Gastroesophageal sphincter (tissue), 4 donors: ENCODE data around the gene FOXO4. TPM values are rescaled to one million over a fixed set of nuclear protein-coding genes. Genes with fewer than 3 reads are reported as not detected.

Experiments used
- ATAC-seq: fragments of 150-250 bp; one replicate; pipeline ENCODE4 v1.9.1; 2016; ENCODE audit warnings: mild to moderate bottlenecking, moderate library complexity
- H3K27ac ChIP-seq, 4 donors: fragments of 200-600 bp; sonication (generic) in 3 of 4; 1 replicate in 3 of 4; 2 replicates in 1 of 4; pipeline ENCODE4 v1.5.1; 2016 to 2019
- H3K27me3 ChIP-seq: fragments of 200-600 bp; sonication (generic); one replicate; pipeline ENCODE4 v1.5.1; 2019
- H3K36me3 ChIP-seq, 2 donors: fragments of 200-600 bp; sonication (generic); one replicate each; pipeline ENCODE4 v1.5.1; 2019; ENCODE audit warnings: control low read depth in 1 of 2
- H3K4me1 ChIP-seq, 3 donors: fragments of 200-600 bp; sonication (generic); 1 replicate in 2 of 3; 2 replicates in 1 of 3; pipeline ENCODE4 v1.5.1; 2016 to 2019; ENCODE audit warnings: control low read depth in 2 of 3
- H3K4me3 ChIP-seq, 2 donors: fragments of 200-600 bp; sonication (generic); one replicate each; pipeline ENCODE4 v1.5.1; 2019; ENCODE audit warnings: mild to moderate bottlenecking in 1 of 2, moderate library complexity in 1 of 2
- H3K9me3 ChIP-seq, 3 donors: fragments of 200-600 bp; sonication (generic); one replicate each; pipeline ENCODE4 v1.5.1; 2017 to 2019; ENCODE audit warnings: control low read depth in 2 of 3
- CTCF ChIP-seq, 4 experiments: fragments of 200-600 bp in 2 of 4; fragments of 450-650 bp in 2 of 4; sonication (generic) in 1 of 4; IDR thresholded peaks; one replicate each; pipeline ENCODE4 v1.5.1; 2017 to 2019; ENCODE audit warnings: antibody characterized with exemption in 4 of 4, mild to moderate bottlenecking in 2 of 4, moderate library complexity in 2 of 4
- EP300 ChIP-seq: sonication (generic); formaldehyde crosslinking; IDR thresholded peaks from one replicate; pipeline ENCODE4 v1.6.1; 2017; ENCODE audit warnings: antibody characterized with exemption, mild to moderate bottlenecking
- POLR2A ChIP-seq, 2 donors: fragments of 450-650 bp; IDR thresholded peaks; one replicate each; pipeline ENCODE4 v1.6.1; 2017; ENCODE audit warnings: antibody characterized with exemption in 2 of 2, mild to moderate bottlenecking in 2 of 2, moderate library complexity in 1 of 2
- POLR2AphosphoS5 ChIP-seq: sonication (generic); formaldehyde crosslinking; IDR thresholded peaks from one replicate; pipeline ENCODE4 v1.6.1; 2017; ENCODE audit warnings: antibody characterized with exemption
- WGBS, 2 donors: methylation state at CpG; one replicate each; pipeline ENCODE4 v1.1.5; 2018; ENCODE audit warnings: low coverage in 1 of 2; 5-methylcytosine and 5-hydroxymethylcytosine counted together
- total RNA-seq, 4 donors: library from RNA; depleted of rRNA; stranded (reverse); fragments of >200 nt; gene quantifications; one replicate each; pipeline ENCODE4 v1.1.0, GENCODE V29; 2016

Gene FOXO4
- total RNA-seq, 4 donors from 2014 or later, result 19.9 to 48.2 (median 28.9) TPM

- WGBS, 2 donors, result 5 to 27% methylated on average over 4 to 7 of the region's 73 CpGs
- Histone ChIP-seq H3K9me3 (no peaks in the 10 kb centered on the region), H3K4me3 (peak within 1 kb of the TSS; percentile 64 to 82), H3K36me3 (no peaks in the 10 kb centered on the region), H3K4me1 (peaks cover 0 to 20% (median 0%) of the 10 kb centered on the region in 3 donors), H3K27me3 (no peaks in the 10 kb centered on the region), H3K27ac (peak within 1 kb of the TSS; percentile 80 to 88 (median 84))
- TF ChIP-seq CTCF (IDR thresholded peaks at IDR 0.05), result peak in 2 of 4 experiments; percentile 45 to 68
- TF ChIP-seq POLR2A (IDR thresholded peaks at IDR 0.05), result peak; percentile 2 to 29
- no peak for TF ChIP-seq POLR2AphosphoS5
- ATAC-seq, result peak; percentile 99
These were observed 27.4 kb upstream of the FOXO4 start, which contains the start of gene SNX12 for GRCh38 chrX:71068044-71068918. Gene SNX12 (minus strand): TSS chrX:71068334. CDS start chrX:71068306, 28 bp downstream.

GRCh38 chrX:71070531-71070930 is 25.1 kb upstream of the FOXO4 start:
- no peak for TF ChIP-seq POLR2A (IDR thresholded peaks at IDR 0.05)
- TF ChIP-seq EP300, result no peak
- no peak for TF ChIP-seq CTCF (IDR thresholded peaks at IDR 0.05)
- H3K4me1 ChIP-seq, result peaks cover 0 to 18% (median 0%) of the 10 kb centered on the region in 3 donors
- ATAC-seq, result no peak
- H3K27ac ChIP-seq, result no peak overlapping the region
- no peaks in the 10 kb centered on the region for H3K36me3 ChIP-seq
- 57 to 63% methylated on average over 5 of the region's 5 CpGs for WGBS, 2 donors
- no peaks in the 10 kb centered on the region for H3K9me3 ChIP-seq
- H3K4me3 ChIP-seq, result no peak overlapping the region
- no peaks in the 10 kb centered on the region for H3K27me3 ChIP-seq

DNA sequence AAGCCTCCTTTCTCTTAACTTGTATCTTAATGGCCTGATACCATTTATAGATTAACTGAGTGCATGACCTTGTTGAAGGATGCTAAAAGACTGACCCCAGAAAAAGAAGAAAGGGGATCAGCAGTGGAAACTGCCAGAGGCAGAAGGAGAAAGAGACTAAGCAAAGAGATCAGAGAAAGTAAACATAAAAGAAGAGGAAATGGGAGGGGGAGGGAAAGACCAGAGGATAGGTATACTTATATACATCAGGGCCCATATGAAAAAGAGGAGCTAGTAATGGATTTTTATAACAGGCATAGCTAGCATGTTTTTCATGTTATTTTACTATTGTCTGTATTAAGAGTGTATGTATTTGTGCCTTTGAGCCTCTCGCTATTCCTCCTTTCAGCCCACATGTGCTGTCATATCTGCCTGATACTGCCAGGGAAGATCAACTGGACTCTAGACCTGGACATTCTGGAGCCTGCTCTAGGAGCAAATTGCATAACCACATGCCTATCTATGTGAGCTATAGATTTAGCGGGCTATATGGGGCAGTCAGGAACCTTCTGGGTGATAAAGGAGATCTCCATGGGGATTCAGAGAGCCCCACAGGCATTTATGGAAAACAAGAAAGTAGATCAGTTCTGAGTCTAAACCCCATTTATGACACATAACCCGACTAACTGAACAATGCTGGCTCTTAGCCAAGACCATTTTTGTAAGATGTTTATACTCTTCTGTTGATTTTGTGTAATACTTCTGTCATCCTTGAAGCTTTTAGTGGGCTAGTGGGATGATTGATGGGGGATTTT is 14.1 kb upstream of the FOXO4 start:
- H3K27me3 ChIP-seq, result no peaks in the 10 kb centered on the region
- 35 to 39% methylated on average over 2 to 3 of the region's 3 CpGs for WGBS, 2 donors
- no peak overlapping the region for H3K4me3 ChIP-seq
- H3K4me1 ChIP-seq, result no peaks in the 10 kb centered on the region
- ATAC-seq, result no peak
- no peaks in the 10 kb centered on the region for H3K9me3 ChIP-seq
- TF ChIP-seq POLR2A (IDR thresholded peaks at IDR 0.05) (no peak), EP300 (no peak), POLR2AphosphoS5 (no peak), CTCF (IDR thresholded peaks at IDR 0.05) (no peak)
- H3K36me3 ChIP-seq, result no peaks in the 10 kb centered on the region
- H3K27ac ChIP-seq, result no peak overlapping the region

DNA sequence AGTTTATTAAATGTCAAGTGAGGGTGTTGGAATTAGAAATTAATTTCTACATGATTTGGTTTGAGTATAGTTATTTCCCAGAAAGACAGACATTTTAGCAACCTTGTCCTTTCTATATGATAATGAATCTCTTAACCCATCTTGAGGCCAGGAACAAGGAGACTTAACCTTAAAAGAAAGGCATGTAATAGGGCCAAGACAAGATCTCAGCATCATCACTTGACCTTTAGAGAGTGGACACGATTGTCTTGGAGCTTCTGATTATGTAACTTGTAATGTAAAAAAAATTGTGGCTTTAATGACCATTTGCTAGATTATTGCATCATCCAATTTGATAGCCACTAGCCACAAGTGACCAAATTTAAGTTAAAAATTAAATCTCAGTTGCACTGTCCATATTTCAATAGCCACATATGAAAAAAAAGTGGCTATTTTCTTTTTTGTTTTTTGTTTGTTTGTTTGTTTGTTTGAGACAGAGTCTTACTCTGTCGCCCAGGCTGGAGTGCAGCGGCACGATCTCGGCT is 13.5 kb upstream of the FOXO4 start:
- ATAC-seq, result no peak
- H3K4me3 ChIP-seq, result no peak overlapping the region
- no peaks in the 10 kb centered on the region for H3K36me3 ChIP-seq
- no peak overlapping the region for H3K27ac ChIP-seq
- H3K27me3 ChIP-seq, result no peaks in the 10 kb centered on the region
- TF ChIP-seq CTCF (IDR thresholded peaks at IDR 0.05) (no peak), POLR2AphosphoS5 (no peak), POLR2A (IDR thresholded peaks at IDR 0.05) (no peak), EP300 (no peak)
- 0 to 64% methylated on average over 1 to 5 of the region's 5 CpGs for WGBS, 2 donors
- H3K9me3 ChIP-seq, result no peaks in the 10 kb centered on the region
- H3K4me1 ChIP-seq, result no peaks in the 10 kb centered on the region
